ENCODE results near the gene LATS2.
"Not testable (repeated sequence)": the region's sequence is repeated elsewhere in the genome, so short reads cannot be mapped to it uniquely, and the experiment has no call there.

LATS2 gene

DNA sequence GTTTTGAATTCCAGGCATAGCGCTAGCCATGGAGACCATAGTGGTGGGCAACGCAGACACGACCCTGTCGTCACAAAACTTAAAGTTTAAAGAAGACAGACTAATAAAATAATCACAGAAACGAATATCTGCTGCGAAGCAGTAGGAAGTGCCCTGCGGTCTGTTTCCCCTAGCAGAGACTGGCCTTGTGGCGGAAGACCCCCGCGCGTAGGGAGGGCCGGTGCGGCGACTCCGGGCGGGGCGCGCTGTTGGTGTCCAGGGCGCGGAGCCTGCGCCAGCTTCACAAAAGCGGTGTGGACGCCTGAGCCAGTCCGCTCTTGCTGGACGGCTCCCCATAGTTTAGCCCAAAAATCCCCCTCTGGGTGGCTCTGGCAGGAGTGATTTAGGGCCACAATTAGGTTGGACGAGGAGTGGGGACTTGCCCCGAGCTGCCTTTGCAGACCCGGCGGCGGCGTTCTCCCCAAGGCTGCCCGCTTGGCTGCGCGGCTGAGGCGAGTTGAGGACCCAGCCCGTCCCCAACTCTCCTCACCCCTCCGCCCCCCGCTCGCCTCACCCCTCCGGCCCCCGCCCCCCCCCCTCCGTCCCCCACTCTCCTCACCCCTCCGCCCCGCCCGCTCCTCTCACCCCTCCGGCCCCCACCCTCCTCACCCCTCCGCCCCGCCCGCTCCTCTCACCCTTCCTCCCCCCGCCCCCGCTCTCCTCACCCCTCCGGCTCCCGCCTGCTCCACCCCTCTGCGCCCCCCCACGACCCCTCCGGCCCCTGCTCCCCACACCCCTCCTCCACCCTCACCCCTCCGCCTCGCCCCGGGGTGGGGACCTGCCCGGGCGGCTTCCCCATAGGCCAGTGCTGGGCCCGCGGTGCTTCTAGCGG is 14.2 kb upstream of the LATS2 start:
- no peak for DNase-seq (ENCODE audit: low spot score)

DNA sequence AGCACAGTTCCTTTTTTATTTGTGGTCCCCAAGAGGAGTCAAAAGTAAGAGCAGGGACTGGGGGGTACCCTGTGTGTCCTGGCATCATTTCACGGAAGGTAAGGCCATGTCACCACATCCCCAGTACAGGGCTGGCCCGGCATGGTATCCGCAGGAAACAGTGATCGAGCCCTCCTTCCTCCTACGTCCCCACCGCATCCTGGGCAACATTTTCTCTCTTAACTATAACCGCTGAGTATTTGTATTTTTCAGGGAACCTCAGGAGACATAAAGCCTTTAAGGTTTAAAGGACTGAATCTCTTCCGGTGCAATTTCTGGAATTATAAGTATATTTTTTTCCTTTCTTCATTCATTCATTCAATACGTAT is 13.6 kb upstream of the LATS2 start:
- DNase-seq (ENCODE audit: low spot score), result no peak

DNA sequence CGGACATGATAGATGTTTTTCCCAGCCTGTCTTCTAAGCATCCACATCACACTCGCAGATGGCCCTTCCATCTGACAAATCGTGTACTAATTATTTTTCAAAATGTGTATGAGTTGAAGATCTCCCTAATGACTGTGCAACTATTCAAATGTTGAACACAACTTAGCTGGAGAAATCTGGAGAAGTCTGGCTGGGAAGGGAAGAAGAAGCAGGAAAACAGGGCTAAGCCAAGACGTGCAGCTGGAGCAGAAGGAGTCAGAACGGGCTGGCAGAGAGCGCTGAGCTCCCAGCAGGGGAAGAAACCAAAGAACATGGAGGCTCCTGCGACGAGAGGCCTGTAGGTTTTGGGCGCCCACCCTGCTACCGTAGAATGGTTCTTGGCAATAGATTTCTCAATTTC is 13.2 kb upstream of the LATS2 start:
- peak; percentile 35 for DNase-seq (ENCODE audit: low spot score)

DNA sequence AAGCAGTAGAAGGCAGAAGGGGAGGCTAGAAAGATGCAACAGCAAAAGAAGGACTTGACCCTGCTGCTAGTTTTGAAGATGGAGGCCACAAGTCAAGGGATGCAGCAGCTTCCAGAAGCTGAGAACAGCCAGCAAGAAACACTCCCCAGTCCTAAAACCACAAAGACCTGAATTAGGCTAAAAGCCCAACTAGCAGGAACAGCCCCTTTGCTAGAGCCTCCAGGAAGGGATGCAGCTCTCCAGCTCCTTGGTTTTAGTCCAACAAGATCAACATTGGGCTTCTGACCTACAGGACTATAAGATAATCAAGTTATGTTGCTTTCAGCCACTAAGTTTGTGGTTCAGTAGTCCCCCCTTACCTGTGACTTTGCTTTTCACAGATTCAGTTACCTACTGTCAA is 10.5 kb upstream of the LATS2 start:
- DNase-seq (ENCODE audit: low spot score), result no peak

DNA sequence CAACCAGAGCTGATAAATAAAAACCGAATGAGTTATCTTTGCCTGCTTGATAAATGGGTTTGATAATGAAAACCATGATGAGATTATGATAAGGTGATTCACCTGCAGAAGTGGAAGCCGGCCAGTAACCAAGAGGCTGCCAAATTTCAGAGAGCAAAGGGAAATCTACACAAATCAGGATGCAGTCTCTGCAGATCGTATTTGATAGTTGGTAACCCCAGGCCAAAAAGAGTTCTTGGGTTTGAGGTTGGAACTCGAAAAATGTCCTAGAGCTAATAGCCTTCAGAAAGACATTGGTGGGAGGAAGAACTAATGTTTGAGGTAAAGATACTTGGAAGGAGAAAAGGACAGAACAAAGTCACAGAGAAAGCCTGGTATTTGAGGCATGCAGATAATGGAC is 9.6 kb upstream of the LATS2 start:
- DNase-seq (ENCODE audit: low spot score), result no peak

DNA sequence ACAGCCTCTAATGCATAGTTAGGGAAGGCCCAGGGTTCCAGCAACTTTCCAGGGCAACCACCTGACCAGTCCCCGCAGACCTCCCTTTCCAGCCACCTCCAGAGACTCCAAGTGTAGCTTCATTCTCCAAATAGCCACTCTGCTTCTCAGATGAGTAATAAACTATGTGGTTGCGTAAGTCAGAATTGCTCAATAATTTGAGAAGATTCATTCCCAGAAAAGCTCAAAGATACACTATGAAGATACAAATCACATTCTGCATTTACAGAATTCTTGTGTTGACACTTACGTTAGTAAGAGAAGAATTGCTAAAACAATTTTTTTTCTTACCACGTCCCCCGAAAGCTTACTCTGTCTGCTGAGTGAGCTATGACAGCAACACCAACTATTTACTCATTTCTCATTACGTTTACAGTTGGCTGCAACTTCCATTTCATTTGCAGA is 8.2 kb upstream of the LATS2 start:
- no peak for DNase-seq (ENCODE audit: low spot score)

DNA sequence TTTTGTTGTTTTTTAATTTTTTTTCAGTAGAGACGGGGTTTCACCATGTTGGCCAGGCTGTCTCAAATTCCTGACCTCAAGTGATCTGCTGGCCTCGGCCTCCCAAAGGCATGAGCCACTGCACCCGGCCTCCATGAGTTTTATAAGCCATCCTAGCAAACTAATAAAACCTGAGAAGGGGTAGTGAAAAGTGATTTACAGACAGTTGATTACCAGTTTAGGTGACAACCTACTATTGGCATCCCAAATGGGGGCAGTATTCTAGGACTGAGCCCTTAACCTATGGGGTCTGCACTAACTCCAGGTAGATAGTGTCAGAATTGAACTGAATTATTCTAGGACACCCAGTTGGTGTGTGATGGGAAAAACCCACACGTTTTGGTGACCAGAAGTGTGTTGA is 6.5 kb upstream of the LATS2 start:
- DNase-seq (ENCODE audit: low spot score), result no peak

DNA sequence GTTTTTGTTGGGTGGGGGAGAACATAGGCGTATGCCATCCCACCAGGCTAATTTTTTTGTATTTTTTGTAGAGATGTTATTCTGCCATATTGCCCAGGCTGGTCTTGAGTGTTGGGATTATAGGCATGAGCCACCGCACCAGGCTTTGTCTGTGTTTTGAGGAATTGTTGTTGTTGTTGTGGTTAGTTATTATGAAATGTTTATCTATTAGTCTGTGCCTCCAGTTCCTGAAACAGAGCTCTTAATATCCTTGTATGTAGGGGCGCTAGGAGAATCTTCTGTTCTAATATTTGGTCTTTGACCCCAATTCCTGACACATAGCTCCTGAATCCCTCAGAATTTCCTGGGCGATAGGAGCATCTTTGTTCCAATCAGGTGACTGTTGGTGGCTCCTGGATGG is 5.6 kb upstream of the LATS2 start:
- DNase-seq (ENCODE audit: low spot score), result no peak

DNA sequence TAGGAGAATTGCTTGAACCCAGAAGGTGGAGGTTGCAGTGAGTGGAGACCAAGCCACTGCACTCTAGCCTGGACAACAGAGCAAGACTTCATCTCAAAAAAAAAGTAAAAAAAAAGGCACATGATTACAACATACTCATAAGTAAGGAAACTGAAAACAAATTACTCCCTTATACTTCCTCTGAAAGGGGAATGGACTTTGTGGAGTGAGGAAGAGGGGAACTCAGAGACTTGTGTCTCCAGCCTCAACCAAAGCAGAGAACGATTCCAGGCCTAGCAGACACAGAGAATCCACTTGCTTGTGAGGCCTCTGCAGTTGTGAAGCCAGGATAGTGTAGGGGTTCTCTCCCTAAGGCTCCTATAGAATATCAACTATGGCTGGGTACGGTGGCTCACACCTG is 4.3 kb upstream of the LATS2 start:
- DNase-seq (ENCODE audit: low spot score), result no peak

DNA sequence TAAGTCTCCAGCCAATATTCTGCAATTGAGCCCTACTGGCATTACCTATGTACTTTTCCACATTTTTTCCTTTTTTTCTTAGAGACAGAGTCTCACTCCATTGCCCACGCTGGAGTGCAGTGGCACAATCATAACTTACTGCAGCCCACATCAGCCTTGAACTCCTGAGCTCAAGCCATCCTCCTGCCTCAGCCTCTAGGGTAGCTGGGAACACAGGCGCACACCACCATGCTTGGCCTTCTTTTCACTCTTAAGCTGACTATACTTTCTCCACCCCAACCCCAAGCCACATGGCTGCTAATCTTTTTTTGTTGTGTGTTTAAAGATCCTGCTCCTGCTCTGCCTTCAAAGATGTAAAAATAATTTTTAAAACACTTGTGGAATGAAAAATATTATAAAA is 1.6 kb upstream of the LATS2 start:
- DNase-seq (ENCODE audit: low spot score), result no peak

DNA sequence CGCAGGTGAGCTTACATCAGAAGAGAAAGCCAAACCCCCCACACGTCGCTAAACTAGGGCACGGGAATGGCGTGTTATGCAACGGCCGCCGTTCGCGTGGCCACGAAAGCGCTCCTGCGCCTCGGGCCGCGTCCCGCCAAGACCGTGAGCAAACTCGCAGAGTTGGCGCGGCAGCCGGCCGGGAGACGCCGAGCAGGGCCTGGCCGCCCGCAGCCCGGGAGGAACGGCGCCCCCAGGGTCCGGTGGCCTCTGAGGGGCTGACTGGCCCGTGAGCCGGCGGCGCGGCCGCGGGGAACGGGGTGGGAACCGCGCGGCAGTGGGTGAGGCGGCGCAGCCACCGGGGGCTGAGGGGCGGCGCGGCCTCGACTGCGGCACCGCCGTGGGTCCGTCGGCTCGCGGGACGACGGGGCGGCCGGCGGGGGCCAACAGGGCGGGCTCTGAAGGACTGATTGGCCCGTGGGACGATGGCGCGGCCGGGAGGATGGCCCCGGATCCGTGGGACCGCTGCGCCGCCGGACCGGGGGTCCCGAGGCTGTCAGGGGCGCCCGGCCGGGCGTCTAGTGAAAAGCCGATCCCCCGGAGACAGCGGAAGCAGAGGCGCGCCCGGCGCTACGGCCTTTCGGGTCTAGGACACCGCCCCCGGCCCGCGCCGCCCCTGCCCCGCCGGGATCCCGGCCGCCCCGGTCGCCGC is 903 bp downstream of the LATS2 start:
- no peak for DNase-seq (ENCODE audit: low spot score)

DNA sequence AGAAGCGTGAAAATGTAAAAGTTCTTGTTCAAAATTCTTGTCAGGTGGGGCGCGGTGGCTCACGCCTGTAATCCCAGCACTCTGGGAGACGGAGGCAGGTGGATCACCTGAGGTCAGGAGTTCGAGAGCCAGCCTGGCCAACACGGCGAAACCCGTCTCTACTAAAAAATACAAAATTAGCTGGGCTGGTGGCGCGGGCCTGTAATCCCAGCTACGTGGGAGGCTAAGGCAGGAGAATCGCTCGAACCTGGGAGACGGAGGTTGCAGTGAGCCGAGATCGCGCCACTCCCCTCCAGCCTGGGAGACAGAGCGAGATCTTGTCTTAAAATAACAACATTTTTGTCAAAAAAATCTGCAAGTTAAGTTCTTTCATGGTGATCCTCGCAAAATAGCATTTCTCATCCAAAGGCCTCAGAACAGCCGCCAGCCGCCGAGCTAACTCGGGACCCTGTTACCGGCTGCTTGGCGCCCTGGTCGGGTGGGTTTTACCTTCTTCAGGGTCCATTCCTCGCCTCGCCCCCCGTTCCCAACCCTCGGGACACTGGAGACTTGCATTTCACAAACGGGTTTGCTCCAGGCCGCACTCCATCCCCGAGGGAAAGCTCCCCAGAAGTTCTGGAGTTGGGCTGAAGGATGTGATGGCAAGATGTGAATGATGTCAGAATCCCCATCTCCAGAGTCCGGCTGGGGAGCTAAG is 1.6 kb downstream of the LATS2 start:
- no peak for DNase-seq (ENCODE audit: low spot score)

DNA sequence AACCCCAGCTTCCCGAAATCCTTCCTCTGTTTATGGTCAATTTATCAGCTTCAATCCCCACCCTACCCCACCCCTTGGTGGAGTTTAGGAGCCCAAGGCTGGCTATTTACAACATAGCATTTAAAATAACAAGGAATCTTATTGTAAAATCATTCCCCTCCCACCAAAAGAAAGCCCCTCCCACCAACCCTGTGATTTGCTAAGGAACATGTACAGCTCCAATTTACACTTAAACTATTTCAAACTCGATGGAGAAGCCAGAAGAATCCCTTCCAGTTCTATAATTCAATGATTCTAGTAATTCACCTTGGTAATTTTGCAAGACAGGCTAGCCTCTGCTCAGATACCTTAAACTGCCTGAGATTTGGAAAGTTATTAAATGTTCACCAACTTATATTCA is 3.0 kb downstream of the LATS2 start:
- DNase-seq (ENCODE audit: low spot score), result no peak

DNA sequence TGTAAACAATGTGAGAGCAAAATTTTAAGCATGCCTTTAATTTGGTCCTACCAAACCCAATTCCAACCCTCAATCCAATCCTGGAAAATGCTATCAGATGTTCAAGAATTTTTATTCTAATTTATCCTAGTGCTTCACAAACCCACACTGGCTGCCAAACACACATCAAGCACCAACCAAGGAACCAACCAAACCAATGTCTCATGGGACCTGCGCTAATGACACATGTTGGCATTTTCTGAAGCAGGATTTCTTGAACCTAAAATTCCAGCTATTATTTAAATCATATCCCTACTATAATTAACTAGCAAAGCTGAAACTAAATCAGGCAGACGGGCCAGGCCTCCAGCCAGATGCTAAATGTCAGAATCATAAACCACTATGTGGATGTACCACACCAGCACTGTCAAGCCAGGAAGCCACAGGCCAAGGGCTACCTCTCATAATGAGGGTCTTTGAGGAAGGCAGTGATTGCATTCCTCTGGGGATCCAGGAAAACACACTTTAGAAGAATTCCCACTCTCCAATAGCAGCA is 5.8 kb downstream of the LATS2 start:
- no peak for DNase-seq (ENCODE audit: low spot score)

DNA sequence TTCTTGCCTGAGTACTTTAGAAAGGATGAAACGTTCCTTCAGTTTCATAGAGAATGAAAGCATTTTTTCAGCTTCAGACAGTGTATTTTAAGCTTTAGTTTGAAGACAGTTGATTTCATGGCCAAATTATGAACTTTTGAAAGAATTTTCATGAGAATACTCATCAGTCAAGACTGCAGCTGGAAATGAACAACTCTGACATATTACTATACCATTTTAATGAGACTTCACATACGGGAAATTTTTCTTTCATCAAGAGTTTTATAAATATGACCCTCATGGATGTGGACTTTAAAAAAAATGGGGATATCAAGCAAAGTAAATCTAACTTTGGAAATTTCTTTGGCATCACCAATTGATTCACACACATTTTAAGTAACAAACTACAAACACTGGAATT is 6.4 kb downstream of the LATS2 start:
- DNase-seq (ENCODE audit: low spot score), result no peak

DNA sequence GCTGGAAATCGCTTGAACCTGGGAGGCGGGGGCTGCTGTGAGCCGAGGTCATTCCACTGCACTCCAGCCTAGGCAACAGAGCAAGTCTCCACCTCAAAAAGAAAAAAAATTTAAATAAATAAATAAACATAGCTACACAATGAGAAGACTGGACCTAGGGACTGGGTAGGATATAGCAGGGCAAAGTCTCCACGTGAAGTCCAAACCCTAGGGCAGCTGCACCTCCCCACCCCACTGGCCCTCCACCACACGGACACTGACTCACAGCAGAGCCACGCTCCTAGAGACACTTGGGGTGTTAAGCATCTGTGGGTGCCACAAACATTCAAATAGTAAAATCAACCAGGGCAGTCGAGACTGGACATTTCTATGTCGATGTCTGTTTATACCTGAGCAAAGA is 7.1 kb downstream of the LATS2 start:
- DNase-seq (ENCODE audit: low spot score), result no peak

DNA sequence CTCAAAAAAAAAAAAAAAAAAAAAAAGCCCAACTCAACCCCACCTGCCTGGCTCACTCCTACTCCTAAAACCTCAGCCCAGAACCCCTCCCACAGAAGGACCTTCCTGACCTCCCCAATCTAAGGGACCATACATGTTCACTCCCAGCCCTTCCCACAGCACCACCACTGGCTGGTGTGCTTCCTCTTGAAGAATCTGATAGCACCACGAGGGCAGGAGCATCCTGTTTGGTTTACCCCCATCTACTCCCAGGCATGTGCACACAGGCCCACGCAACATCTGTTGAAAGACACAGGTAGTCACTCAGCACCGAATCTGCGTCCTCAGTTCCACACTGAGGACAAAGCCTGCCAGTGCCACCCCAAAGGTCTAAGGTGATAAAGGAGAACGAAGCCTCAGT is 8.2 kb downstream of the LATS2 start:
- DNase-seq (ENCODE audit: low spot score), result no peak

DNA sequence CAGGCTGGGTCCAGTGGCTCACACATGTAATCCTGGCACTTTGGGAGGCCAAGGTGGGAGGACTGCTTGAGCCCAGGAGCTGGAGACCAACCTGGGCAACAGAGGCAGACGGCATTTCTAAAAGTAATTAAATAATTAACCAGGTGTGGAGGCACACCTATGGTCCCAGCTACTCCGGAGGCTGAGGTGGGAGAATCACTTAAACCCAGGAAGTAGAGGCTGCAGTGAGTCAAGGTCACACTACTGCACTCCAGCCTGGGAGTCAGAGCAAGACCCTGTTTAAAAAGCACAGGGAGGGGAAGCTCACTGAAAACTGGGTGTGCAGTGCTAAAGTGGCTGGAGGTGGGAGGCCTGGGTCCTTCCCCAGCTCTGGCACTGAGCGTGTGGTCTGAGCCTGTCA is 9.7 kb downstream of the LATS2 start:
- no peak for DNase-seq (ENCODE audit: low spot score)

DNA sequence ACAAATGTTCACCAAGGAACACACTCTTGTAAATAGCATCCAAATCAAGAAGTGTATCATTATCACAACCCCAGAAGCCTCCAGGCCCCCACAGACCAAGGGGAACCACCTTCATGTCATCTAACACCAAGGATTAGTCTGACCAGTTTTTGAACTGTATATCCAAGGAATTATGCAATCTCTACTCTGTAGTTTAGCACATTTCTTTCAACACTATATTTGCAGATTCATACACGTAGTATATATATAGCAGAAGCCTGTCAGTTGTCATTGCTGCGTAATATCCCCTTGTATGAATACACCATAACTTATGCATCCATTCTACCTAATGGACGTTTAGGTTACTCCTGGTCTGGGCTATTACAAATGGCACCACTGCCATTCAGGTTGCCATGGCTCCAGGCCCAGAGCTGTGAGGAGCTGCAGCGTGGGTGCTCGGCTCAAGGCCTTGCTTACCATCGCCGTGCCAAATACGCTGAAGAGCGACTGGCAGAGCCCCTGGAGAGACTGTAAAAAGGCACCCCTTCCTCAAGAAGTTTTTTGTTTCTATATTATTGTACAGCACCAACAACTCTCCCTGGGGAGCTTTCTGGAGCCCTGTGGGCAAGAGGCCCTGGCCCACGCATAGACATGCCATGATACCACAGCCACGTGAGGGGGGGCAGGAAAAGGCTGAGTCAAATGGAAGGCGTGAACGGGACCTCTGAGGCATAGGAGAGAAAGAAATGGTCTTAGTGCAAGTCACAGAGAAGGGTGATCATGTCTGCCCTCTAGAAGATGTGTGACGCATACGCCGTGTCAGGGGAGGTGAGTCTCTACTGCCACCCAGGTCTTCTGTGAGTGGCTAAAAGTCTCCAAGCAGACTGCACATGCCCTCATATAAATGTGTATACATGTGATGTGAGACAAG is 10.8 kb downstream of the LATS2 start:
- DNase-seq (ENCODE audit: low spot score), result no peak

DNA sequence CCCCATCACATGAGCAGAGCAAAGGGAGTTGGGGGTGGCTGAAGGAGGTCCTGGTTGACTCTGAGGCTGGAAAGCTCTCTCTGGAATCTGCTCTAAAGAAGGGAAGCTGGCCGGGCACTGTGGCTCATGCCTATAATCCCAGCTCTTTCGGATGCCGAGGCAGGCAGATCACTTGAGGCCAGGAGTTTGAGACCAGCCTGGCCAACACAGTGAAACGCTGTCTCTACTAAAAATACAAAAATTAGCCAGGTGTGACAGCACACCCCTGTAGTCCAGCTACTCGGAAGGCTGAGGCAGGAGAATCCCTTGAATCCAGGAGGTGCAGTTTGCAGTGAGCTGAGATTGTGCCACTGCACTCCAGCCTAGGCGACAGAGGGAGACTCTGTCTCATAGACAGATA is 11.7 kb downstream of the LATS2 start:
- DNase-seq (ENCODE audit: low spot score), result not testable (repeated sequence)

DNA sequence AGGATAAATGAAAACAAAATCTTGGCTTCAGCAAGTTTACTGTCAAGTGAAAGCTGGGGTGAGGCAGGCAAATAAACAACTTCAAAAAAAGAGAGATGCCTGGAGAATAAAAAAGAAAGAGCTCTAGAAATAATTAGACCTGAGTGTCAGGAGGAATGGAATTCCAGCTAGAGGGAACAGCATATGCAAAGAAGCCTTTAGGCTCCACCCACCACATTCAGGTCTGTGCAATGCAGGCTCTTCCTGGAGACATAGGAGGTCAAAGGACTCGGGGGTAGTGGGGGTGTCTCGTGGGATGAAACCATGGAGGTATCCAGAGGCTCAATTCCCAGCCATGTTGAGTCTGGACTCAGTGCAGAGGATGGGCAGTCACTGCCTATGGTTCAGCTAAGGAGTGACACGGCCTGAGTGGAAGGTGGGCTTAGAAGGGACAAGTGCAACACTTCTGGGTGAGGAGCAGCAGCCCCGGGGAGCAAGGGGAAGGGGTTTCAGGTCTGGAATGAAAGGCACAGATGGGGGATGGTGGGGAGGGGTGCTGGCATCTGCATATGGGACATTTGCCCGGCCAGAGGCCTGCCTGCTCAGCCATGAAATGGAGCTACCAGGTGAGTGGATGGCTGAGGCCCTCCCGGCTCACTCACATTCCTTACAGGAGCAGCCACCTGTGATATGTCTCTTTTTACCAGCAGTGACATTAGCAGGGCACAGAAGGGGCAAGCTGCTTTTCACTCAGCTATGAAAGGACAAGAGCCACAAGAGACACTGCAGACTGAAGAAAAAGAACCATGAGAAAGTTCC is 12.3 kb downstream of the LATS2 start:
- no peak for DNase-seq (ENCODE audit: low spot score)
